Measurements from ENCODE around the gene VAMP2. TPM values are rescaled to one million over a fixed set of nuclear protein-coding genes. Genes with fewer than 3 reads are reported as not detected.

The VAMP2 gene
- total RNA-seq, 1 experiment from 2014 or later, result 5.0 TPM

- peak; percentile 32 for ATAC-seq
- H3K36me3 ChIP-seq (ENCODE audit: low read depth, low read length), result no peaks in the 10 kb centered on the region
- H3K4me3 ChIP-seq (ENCODE audit: low read length), result peak overlapping the region; percentile 91
- DNase-seq, result peak; percentile 37
- H3K27me3 ChIP-seq (ENCODE audit: low read length), result no peaks in the 10 kb centered on the region
- H3K9me2 ChIP-seq (replicated peaks; ENCODE audit: low read length), result no peaks in the 10 kb centered on the region
- H3F3A ChIP-seq (ENCODE audit: low read length, unreplicated experiment), result peaks cover 4% of the 10 kb centered on the region
- H2AFZ ChIP-seq (ENCODE audit: low read length), result peak overlapping the region; percentile 100
- BruUV-seq (replicated peaks), result no TSS peak
- ChIA-PET POLR2A (ENCODE audit: unreplicated experiment) (no interaction called here), CTCF (interaction anchor here (0.7 kb wide), 1 partner anchor 69 kb away, joined by 4 read pairs; no protein-coding TSS in a partner anchor)
- no peaks in the 10 kb centered on the region for H4K20me1 ChIP-seq (ENCODE audit: low read length)
- TF ChIP-seq EZH2phosphoT487 (IDR thresholded peaks at IDR 0.05; ENCODE audit: borderline replicate concordance, low read length) (no peak), EZH2 (IDR thresholded peaks at IDR 0.05; ENCODE audit: low read length, unreplicated experiment) (no peak)
- TF ChIP-seq, protein P1, sequence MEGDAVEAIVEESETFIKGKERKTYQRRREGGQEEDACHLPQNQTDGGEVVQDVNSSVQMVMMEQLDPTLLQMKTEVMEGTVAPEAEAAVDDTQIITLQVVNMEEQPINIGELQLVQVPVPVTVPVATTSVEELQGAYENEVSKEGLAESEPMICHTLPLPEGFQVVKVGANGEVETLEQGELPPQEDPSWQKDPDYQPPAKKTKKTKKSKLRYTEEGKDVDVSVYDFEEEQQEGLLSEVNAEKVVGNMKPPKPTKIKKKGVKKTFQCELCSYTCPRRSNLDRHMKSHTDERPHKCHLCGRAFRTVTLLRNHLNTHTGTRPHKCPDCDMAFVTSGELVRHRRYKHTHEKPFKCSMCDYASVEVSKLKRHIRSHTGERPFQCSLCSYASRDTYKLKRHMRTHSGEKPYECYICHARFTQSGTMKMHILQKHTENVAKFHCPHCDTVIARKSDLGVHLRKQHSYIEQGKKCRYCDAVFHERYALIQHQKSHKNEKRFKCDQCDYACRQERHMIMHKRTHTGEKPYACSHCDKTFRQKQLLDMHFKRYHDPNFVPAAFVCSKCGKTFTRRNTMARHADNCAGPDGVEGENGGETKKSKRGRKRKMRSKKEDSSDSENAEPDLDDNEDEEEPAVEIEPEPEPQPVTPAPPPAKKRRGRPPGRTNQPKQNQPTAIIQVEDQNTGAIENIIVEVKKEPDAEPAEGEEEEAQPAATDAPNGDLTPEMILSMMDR (conservative IDR thresholded peaks at IDR 0.05; ENCODE audit: low read depth, low read length), result no peak
- intact Hi-C loops (cut with micrococcal nuclease), result no loop called here
- peaks cover 7% of the 10 kb centered on the region; the same call in 1 of the 2 replicates for H3K4me1 ChIP-seq (ENCODE audit: insufficient read depth, low read length)
- H3K79me2 ChIP-seq (ENCODE audit: low read length), result no peaks in the 10 kb centered on the region
- no peak overlapping the region for H3K27ac ChIP-seq (ENCODE audit: low read length)
- peak overlapping the region; percentile 96 for H3K4me2 ChIP-seq (ENCODE audit: low read length)
- no peaks in the 10 kb centered on the region for H3K9me3 ChIP-seq (ENCODE audit: low read length)
- peak overlapping the region; percentile 49 for H3K9ac ChIP-seq (ENCODE audit: low read length)
These were observed 36.2 kb downstream of the VAMP2 start for GRCh38 chr17:8126491-8127066.

- no peaks in the 10 kb centered on the region for H3K9me3 ChIP-seq (ENCODE audit: low read length)
- intact Hi-C loops (cut with micrococcal nuclease), result loop anchor here (1.0 kb wide), 1 partner anchor 12 kb away; no protein-coding TSS in a partner anchor
- BruUV-seq (replicated peaks), result no TSS peak
- peaks cover 9% of the 10 kb centered on the region; the same call in 1 of the 2 replicates for H3K4me1 ChIP-seq (ENCODE audit: insufficient read depth, low read length)
- H3K4me3 ChIP-seq (ENCODE audit: low read length), result peak overlapping the region; percentile 91
- POLR2A ChIA-PET (ENCODE audit: unreplicated experiment), result no interaction called here
- no peak for TF ChIP-seq EZH2phosphoT487 (IDR thresholded peaks at IDR 0.05; ENCODE audit: borderline replicate concordance, low read length)
- no peak for TF ChIP-seq EZH2 (IDR thresholded peaks at IDR 0.05; ENCODE audit: low read length, unreplicated experiment)
- TF ChIP-seq, protein P1 (conservative IDR thresholded peaks at IDR 0.05; ENCODE audit: low read depth, low read length), result no peak
- no peaks in the 10 kb centered on the region for H3K27me3 ChIP-seq (ENCODE audit: low read length)
- no peak overlapping the region for H3K27ac ChIP-seq (ENCODE audit: low read length)
- ATAC-seq (peak; percentile 3; the same call in 1 of the 2 replicates), DNase-seq (peak; percentile 22)
- H3K9me2 ChIP-seq (replicated peaks; ENCODE audit: low read length), result no peaks in the 10 kb centered on the region
- H2AFZ ChIP-seq (ENCODE audit: low read length), result peak overlapping the region; percentile 100
- no peaks in the 10 kb centered on the region for H3K79me2 ChIP-seq (ENCODE audit: low read length)
- no peaks in the 10 kb centered on the region for H3K36me3 ChIP-seq (ENCODE audit: low read depth, low read length)
- no peaks in the 10 kb centered on the region for H4K20me1 ChIP-seq (ENCODE audit: low read length)
- peak overlapping the region; percentile 22; the same call in 1 of the 2 replicates for H3K9ac ChIP-seq (ENCODE audit: low read length)
- H3K4me2 ChIP-seq (ENCODE audit: low read length), result peak overlapping the region; percentile 96
- CTCF ChIA-PET, result interaction anchor here (0.6 kb wide), 1 partner anchor 170 kb away, joined by 3 read pairs; no protein-coding TSS in a partner anchor
- H3F3A ChIP-seq (ENCODE audit: low read length, unreplicated experiment), result peaks cover 4% of the 10 kb centered on the region
These were observed 36.7 kb downstream of the VAMP2 start for GRCh38 chr17:8125947-8126490.

Measured in PC-3 (cell line).